ENCODE measurements around the gene RPE.

DNA sequence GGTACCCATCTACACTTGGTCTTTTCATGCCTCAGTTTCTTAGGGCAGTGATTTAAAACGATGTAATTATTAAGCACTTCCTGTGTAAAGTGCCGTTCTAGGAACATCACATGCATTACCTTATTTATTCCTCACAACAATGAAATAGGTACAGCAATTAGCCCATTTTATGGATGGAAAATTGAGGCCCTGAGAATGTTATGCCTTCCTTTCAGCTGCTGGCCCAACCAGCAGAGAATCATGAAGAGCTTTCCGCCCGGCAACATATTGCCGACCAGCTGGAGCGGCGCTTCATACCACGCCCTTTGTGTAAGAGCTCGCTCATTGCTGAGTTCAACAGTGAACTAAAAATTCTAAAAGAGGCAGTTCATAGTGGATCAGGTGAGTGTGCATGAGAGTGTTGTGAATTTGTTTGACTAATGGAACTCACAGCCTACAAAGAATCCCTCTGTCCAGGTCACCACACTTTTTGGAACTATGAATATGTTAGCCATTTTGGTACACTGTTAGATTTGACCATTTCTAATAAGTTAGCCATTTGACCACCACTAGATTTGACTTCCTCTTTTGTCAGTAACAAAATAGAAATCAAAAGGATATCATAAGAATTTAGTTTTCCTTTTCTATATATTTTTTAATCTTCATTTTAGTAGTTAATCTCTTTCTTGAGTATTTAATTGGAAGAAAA, 25.6 kb upstream of the RPE start:
- TF ChIP-seq, protein P1, sequence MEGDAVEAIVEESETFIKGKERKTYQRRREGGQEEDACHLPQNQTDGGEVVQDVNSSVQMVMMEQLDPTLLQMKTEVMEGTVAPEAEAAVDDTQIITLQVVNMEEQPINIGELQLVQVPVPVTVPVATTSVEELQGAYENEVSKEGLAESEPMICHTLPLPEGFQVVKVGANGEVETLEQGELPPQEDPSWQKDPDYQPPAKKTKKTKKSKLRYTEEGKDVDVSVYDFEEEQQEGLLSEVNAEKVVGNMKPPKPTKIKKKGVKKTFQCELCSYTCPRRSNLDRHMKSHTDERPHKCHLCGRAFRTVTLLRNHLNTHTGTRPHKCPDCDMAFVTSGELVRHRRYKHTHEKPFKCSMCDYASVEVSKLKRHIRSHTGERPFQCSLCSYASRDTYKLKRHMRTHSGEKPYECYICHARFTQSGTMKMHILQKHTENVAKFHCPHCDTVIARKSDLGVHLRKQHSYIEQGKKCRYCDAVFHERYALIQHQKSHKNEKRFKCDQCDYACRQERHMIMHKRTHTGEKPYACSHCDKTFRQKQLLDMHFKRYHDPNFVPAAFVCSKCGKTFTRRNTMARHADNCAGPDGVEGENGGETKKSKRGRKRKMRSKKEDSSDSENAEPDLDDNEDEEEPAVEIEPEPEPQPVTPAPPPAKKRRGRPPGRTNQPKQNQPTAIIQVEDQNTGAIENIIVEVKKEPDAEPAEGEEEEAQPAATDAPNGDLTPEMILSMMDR (IDR thresholded peaks at IDR 0.05), result no peak
- no peak for TF ChIP-seq POLR2AphosphoS5 (IDR thresholded peaks at IDR 0.05)

All from prostate gland (tissue), 2 donors.